ENCODE data around the gene CD300LB.

GRCh38 chr17:74573169-74573568 is 41.9 kb upstream of the CD300LB start:
- TF ChIP-seq CTCF (conservative IDR thresholded peaks at IDR 0.05; ENCODE audit: low read length), result no peak
- TF ChIP-seq EZH2phosphoT487 (IDR thresholded peaks at IDR 0.05; ENCODE audit: borderline replicate concordance), result no peak
